ENCODE measurements around the gene PPP1R3G.

- TF ChIP-seq CTCF (optimal IDR thresholded peaks at IDR 0.05 in 1 of 3, IDR thresholded peaks at IDR 0.05 in 1 of 3, conservative IDR thresholded peaks at IDR 0.05 in 1 of 3; ENCODE audit: extremely low read depth in 1 of 3, insufficient read depth in 2 of 3, low read length in 3 of 3) (no peak), EZH2 (IDR thresholded peaks at IDR 0.05; ENCODE audit: low read length) (no peak)
These were observed 13.5 kb downstream of the PPP1R3G start for GRCh38 chr6:5098501-5099270.

All from keratinocyte (primary cell).